Vagina (tissue), 2 donors: Measurements from ENCODE around the gene CTBP2. TPM values are rescaled to one million over a fixed set of nuclear protein-coding genes. Genes with fewer than 3 reads are reported as not detected.
A peak's percentile ranks its signal among the peaks of the same experiment; 100 is the strongest.

Experiments used
- DNase-seq, 2 donors: peaks; one replicate each; pipeline ENCODE4 v3.0.0-alpha.2; 2017; ENCODE audit errors: extremely low spot score in 2 of 2
- H3K27ac ChIP-seq: fragments of 200-600 bp; sonication (generic); one replicate; pipeline ENCODE4 v1.5.1; 2019
- H3K27me3 ChIP-seq: fragments of 200-600 bp; sonication (generic); one replicate; pipeline ENCODE4 v1.5.1; 2019
- H3K36me3 ChIP-seq, 2 donors: fragments of 200-600 bp; sonication (generic); one replicate each; pipeline ENCODE4 v1.5.1; 2017 to 2019
- H3K4me1 ChIP-seq: fragments of 200-600 bp; sonication (generic); one replicate; pipeline ENCODE4 v1.5.1; 2019
- H3K4me3 ChIP-seq, 2 donors: fragments of 200-600 bp; sonication (generic); 1 replicate in 1 of 2; 2 replicates in 1 of 2; pipeline ENCODE4 v1.5.1; 2016 to 2019
- H3K9me3 ChIP-seq: fragments of 200-600 bp; sonication (generic); one replicate; pipeline ENCODE4 v1.5.1; 2019
- CTCF ChIP-seq, 3 experiments: fragments of 450-650 bp in 2 of 3; fragments of 200-600 bp in 1 of 3; sonication (generic) in 1 of 3; IDR thresholded peaks; one replicate each; pipeline ENCODE4 v1.5.1; 2017 to 2019; ENCODE audit warnings: antibody characterized with exemption in 3 of 3, mild to moderate bottlenecking in 2 of 3, moderate library complexity in 2 of 3
- POLR2A ChIP-seq, 2 donors: fragments of 450-650 bp; IDR thresholded peaks; one replicate each; pipeline ENCODE4 v1.6.1; 2017; ENCODE audit warnings: antibody characterized with exemption in 2 of 2, mild to moderate bottlenecking in 2 of 2, moderate library complexity in 2 of 2
- POLR2AphosphoS5 ChIP-seq, 2 donors: sonication (generic); formaldehyde crosslinking; IDR thresholded peaks; one replicate each; pipeline ENCODE4 v1.9.0; 2017; ENCODE audit warnings: antibody characterized with exemption in 2 of 2, mild to moderate bottlenecking in 2 of 2, low read depth in 1 of 2; ENCODE audit not compliant: insufficient read depth in 1 of 2
- intact Hi-C: fragments of 100-400 bp; cut with DNase I; formaldehyde crosslinking; loops from one replicate; pipeline ENCODE4 v1.15.1; 2023
- total RNA-seq: library from RNA; depleted of rRNA; stranded (reverse); fragments of >200 nt; gene quantifications from one replicate; pipeline ENCODE4 v1.2.3, GENCODE V29; 2016

Gene CTBP2
- total RNA-seq, 1 donor from 2014 or later = 74.4 TPM

GRCh38 chr10:125064681-125065492, 95.5 kb downstream of the CTBP2 start:
- no peak overlapping the region for H3K4me3 ChIP-seq
- TF ChIP-seq CTCF (IDR thresholded peaks at IDR 0.05) (no peak), POLR2AphosphoS5 (IDR thresholded peaks at IDR 0.05; ENCODE audit: insufficient read depth in 1 of 2, low read depth in 1 of 2) (peak in 1 of 2 donors; percentile 58), POLR2A (IDR thresholded peaks at IDR 0.05) (no peak)
- DNase-seq = no peak
- H3K36me3 ChIP-seq = no peaks in the 10 kb centered on the region
- H3K27me3 ChIP-seq = no peaks in the 10 kb centered on the region
- H3K27ac ChIP-seq = peak overlapping the region; percentile 16
- H3K4me1 ChIP-seq = peaks cover 82% of the 10 kb centered on the region
- intact Hi-C loops = loop anchor here (5.0 kb wide), 2 partner anchors 68 to 82 kb away; no protein-coding TSS in a partner anchor
- no peaks in the 10 kb centered on the region for H3K9me3 ChIP-seq

GRCh38 chr10:125063256-125063925, 97.0 kb downstream of the CTBP2 start:
- H3K36me3 ChIP-seq = no peaks in the 10 kb centered on the region
- no peaks in the 10 kb centered on the region for H3K9me3 ChIP-seq
- TF ChIP-seq POLR2A (IDR thresholded peaks at IDR 0.05) (no peak), CTCF (IDR thresholded peaks at IDR 0.05) (no peak), POLR2AphosphoS5 (IDR thresholded peaks at IDR 0.05; ENCODE audit: insufficient read depth in 1 of 2, low read depth in 1 of 2) (peak in 1 of 2 donors; percentile 61)
- H3K27me3 ChIP-seq = no peaks in the 10 kb centered on the region
- H3K4me1 ChIP-seq = peaks cover 86% of the 10 kb centered on the region
- no peak overlapping the region for H3K4me3 ChIP-seq
- intact Hi-C loops = loop anchor here (5.0 kb wide), 2 partner anchors 66 to 84 kb away; no protein-coding TSS in a partner anchor
- DNase-seq = no peak
- peak overlapping the region; percentile 97 for H3K27ac ChIP-seq

- no peaks in the 10 kb centered on the region for H3K9me3 ChIP-seq
- intact Hi-C loops = loop anchor here (5.0 kb wide), 2 partner anchors 66 to 84 kb away; no protein-coding TSS in a partner anchor
- DNase-seq = no peak
- H3K4me1 ChIP-seq = peaks cover 87% of the 10 kb centered on the region
- H3K27me3 ChIP-seq = no peaks in the 10 kb centered on the region
- TF ChIP-seq POLR2A (IDR thresholded peaks at IDR 0.05) = no peak
- peak in 1 of 2 donors; percentile 63 for TF ChIP-seq POLR2AphosphoS5 (IDR thresholded peaks at IDR 0.05; ENCODE audit: insufficient read depth in 1 of 2, low read depth in 1 of 2)
- TF ChIP-seq CTCF (IDR thresholded peaks at IDR 0.05) = no peak
- peak overlapping the region; percentile 97 for H3K27ac ChIP-seq
- H3K36me3 ChIP-seq = no peaks in the 10 kb centered on the region
- H3K4me3 ChIP-seq = no peak overlapping the region
Measured at GRCh38 chr10:125062914-125063230, 97.5 kb downstream of the CTBP2 start.

GRCh38 chr10:125062227-125062913, 98.0 kb downstream of the CTBP2 start:
- Histone ChIP-seq H3K9me3 (no peaks in the 10 kb centered on the region), H3K27me3 (no peaks in the 10 kb centered on the region), H3K4me1 (peaks cover 92% of the 10 kb centered on the region), H3K4me3 (no peak overlapping the region), H3K27ac (peak overlapping the region; percentile 97), H3K36me3 (no peaks in the 10 kb centered on the region)
- TF ChIP-seq CTCF (IDR thresholded peaks at IDR 0.05) (no peak), POLR2AphosphoS5 (IDR thresholded peaks at IDR 0.05; ENCODE audit: insufficient read depth in 1 of 2, low read depth in 1 of 2) (no peak), POLR2A (IDR thresholded peaks at IDR 0.05) (no peak)
- no peak for DNase-seq
- intact Hi-C loops = loop anchor here (5.0 kb wide), 2 partner anchors 65 to 85 kb away; no protein-coding TSS in a partner anchor
